Measurements from ENCODE around the gene CYRIA. TPM values are rescaled to one million over a fixed set of nuclear protein-coding genes. Genes with fewer than 3 reads are reported as not detected.

The CYRIA gene
- total and polyA plus RNA-seq, 11 donors, result 0.86 to 19.9 (median 2.7) TPM

- WGBS, 4 donors, result 67 to 78% (median 72%) methylated on average over 6 of the region's 6 CpGs
- no peak overlapping the region for H3K4me3 ChIP-seq
- no peak for DNase-seq
- H3K27me3 ChIP-seq, result no peaks in the 10 kb centered on the region
- no peaks in the 10 kb centered on the region for H3K9me3 ChIP-seq
- no peak for ATAC-seq
- H3K27ac ChIP-seq, result peak overlapping the region in 11 of 12 donors; percentile 2 to 94 (median 66)
- peaks cover 0 to 99% (median 37%) of the 10 kb centered on the region in 12 donors for H3K4me1 ChIP-seq
- intact Hi-C loops (cut with DNase I), result no loop called here
- H3K36me3 ChIP-seq, result peaks cover 0 to 14% (median 1%) of the 10 kb centered on the region in 9 donors
- TF ChIP-seq POLR2A (IDR thresholded peaks at IDR 0.05) (no peak), CTCF (IDR thresholded peaks at IDR 0.05) (no peak)
These were observed 38.5 kb downstream of the CYRIA start for GRCh38 chr2:16626997-16627605.

- DNase-seq (peak in 3 of 5 donors; percentile 27 to 57 (median 40)), ATAC-seq (peak in 3 of 4 donors; percentile 20 to 73 (median 52))
- Histone ChIP-seq H3K36me3 (peaks cover 0 to 20% (median 5%) of the 10 kb centered on the region in 9 donors), H3K4me3 (no peak overlapping the region), H3K27me3 (no peaks in the 10 kb centered on the region), H3K9me3 (no peaks in the 10 kb centered on the region), H3K4me1 (peaks cover 0 to 100% (median 37%) of the 10 kb centered on the region in 12 donors), H3K27ac (peak overlapping the region in 11 of 12 donors; percentile 5 to 94 (median 66))
- intact Hi-C loops (cut with DNase I), result no loop called here
- 80 to 87% (median 86%) methylated on average over 3 of the region's 3 CpGs for WGBS, 4 donors
- no peak for TF ChIP-seq POLR2A (IDR thresholded peaks at IDR 0.05)
- TF ChIP-seq CTCF (IDR thresholded peaks at IDR 0.05), result no peak
These were observed 39.1 kb downstream of the CYRIA start for GRCh38 chr2:16626497-16626896.

- Histone ChIP-seq H3K4me1 (peaks cover 0 to 97% (median 37%) of the 10 kb centered on the region in 12 donors), H3K36me3 (peaks cover 0 to 28% (median 5%) of the 10 kb centered on the region in 9 donors), H3K27me3 (no peaks in the 10 kb centered on the region), H3K9me3 (no peaks in the 10 kb centered on the region), H3K27ac (peak overlapping the region in 11 of 12 donors; percentile 29 to 94 (median 66)), H3K4me3 (no peak overlapping the region)
- 82 to 91% (median 85%) methylated on average over 2 of the region's 2 CpGs for WGBS, 4 donors
- intact Hi-C loops (cut with DNase I), result no loop called here
- TF ChIP-seq CTCF (IDR thresholded peaks at IDR 0.05) (no peak), POLR2A (IDR thresholded peaks at IDR 0.05) (no peak)
- DNase-seq (no peak), ATAC-seq (no peak)
These were observed 39.9 kb downstream of the CYRIA start for GRCh38 chr2:16625759-16626158.

- H3K27ac ChIP-seq, result peak overlapping the region in 11 of 12 donors; percentile 35 to 94 (median 66)
- peaks cover 0 to 33% (median 10%) of the 10 kb centered on the region in 9 donors for H3K36me3 ChIP-seq
- DNase-seq, result peak in 4 of 5 donors; percentile 46 to 57 (median 50)
- intact Hi-C loops (cut with DNase I), result no loop called here
- H3K9me3 ChIP-seq, result no peaks in the 10 kb centered on the region
- WGBS, 4 donors, result 41 to 58% (median 44%) methylated on average over 5 of the region's 5 CpGs
- TF ChIP-seq CTCF (IDR thresholded peaks at IDR 0.05) (no peak), POLR2A (IDR thresholded peaks at IDR 0.05) (no peak)
- H3K27me3 ChIP-seq, result no peaks in the 10 kb centered on the region
- ATAC-seq, result peak; percentile 34 to 77 (median 72)
- no peak overlapping the region for H3K4me3 ChIP-seq
- peaks cover 0 to 92% (median 37%) of the 10 kb centered on the region in 12 donors for H3K4me1 ChIP-seq
These were observed 40.4 kb downstream of the CYRIA start for GRCh38 chr2:16625201-16625729.

Measured in heart left ventricle (tissue), 16 donors.